HK-2 (cell line): Measurements from ENCODE around the gene ADARB2.
"Not testable (repeated sequence)": the region's sequence is repeated elsewhere in the genome, so short reads cannot be mapped to it uniquely, and the experiment has no call there.

Experiments used
- DNase-seq: peaks from one replicate; pipeline ENCODE4 v3.0.0-alpha.2; 2018; ENCODE audit not compliant: unreplicated experiment

ADARB2 gene

DNA sequence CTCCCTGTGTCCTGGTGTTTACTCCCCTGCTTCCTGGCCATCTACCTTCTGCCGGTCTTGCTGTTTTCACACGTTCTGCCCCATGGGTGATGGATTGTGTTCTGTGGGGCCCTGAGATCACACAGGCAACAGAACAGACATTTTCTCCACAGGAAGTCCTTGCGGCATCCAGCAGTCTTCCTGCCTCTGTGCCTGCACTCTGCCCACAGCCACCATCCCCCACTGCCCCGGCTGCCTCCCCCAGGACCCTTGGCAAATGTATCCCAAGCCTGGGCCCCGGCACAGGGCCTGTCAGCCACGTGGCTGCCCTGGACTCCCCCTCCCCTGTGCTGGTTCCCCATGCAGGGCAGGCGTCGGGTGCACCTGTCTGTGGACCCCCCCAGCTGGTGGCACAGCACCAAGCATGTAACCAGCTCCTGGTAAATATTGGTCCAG, 497.0 kb downstream of the ADARB2 start:
- no peak for DNase-seq

DNA sequence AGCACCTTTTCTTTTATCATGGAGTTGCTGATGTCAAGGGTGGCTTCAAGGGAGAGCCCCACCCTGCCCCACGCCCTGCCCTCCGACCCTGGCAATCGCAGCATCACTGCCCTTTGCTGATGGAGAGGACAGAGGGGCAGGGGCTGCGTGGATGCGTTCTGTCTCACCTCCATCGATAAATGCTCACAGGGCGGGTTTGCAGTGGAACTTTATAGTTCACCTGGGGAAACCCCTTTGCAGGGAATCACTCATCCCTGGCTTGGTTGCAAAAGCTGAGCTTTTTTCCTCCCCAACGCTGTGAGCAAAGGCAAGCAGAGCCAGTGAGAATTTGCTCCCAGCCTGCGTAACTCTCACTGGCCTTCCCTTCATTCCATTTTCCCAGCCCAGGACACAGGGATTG, 504.3 kb downstream of the ADARB2 start:
- no peak for DNase-seq

DNA sequence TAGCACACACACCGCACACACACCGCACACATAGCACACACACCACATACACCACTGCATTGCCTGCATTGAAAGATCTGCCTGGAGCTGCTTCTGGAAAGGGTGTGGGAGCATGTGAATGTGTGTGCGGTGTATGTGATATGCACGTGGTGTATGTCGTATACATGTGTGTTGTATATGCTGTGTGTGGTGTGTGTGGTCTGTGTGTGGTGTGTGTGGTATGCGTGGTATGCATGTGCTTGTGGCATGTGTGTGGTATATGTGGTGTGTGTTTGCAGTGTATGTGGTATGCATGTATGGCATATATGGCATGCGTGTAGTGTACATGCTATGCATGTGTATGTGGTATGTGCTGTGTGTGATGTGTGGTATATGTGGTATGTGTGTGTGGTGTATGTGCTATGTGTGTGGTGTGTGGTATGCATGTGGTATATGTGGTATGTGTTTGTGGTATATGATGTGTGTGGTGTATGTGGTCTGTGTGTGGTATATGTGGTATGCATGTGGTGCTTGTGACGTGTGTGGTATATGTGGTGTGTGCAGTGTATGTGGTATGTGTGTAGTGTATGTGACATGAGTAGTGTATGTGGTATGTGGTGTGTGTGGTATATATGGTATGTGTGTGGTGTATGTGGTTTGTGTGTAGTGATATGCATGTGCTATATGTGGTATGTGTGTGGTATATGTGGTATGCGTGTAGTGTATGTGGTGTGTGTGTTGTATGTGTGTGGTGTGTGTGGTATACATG, 505.0 kb downstream of the ADARB2 start:
- no peak for DNase-seq

DNA sequence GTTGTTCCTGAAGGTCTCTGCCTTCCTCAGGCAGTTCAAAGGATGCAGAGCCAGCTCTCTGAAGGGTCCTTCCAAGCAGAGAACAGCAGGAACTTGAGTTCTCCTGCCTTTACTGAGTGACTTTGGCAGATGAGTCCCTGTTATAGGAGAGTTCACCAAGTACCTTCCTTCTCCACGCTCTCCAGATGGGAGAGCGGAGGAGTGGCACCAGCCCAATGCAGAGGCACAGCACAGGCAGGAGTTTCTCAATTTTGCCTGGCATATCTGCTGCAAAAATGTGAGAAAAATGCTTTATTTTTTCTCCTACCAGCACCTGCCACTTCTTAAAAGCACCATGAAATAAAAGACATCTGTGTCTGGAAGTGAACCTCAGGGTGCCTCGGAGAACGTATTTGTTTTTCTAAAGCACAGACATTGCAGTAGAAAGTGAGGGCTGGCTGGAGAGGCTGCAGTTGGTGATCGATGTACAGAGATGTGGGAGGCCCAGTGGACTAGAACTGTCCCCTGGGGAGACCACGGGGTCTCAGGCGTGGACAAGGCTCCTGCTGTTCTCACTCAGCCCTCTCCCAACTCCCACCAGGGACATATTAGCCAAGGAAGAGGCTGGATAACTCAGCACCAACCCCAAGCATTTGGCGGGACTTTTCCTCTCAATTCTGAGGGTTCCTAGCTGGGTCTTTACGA, 506.6 kb downstream of the ADARB2 start:
- no peak for DNase-seq

DNA sequence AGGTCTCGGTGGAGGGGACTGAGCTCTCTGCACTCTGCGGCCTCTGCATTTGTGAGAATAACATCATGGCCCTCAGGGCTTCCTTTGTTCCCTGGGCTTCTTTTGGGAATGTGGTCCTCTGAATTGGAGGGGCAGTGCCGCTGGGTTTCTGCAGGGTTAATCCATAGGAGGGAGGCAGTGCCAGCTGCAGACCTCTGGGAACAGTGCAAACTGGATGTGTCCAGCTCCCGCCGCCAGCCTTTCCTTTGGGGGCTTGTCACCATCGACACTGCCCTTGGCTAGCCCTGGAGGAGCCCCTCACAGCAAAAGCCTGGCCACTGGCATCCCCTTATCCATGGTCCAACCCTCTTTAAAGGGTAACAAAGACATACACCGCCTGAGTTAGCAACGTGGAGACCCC, 507.2 kb downstream of the ADARB2 start:
- no peak for DNase-seq

DNA sequence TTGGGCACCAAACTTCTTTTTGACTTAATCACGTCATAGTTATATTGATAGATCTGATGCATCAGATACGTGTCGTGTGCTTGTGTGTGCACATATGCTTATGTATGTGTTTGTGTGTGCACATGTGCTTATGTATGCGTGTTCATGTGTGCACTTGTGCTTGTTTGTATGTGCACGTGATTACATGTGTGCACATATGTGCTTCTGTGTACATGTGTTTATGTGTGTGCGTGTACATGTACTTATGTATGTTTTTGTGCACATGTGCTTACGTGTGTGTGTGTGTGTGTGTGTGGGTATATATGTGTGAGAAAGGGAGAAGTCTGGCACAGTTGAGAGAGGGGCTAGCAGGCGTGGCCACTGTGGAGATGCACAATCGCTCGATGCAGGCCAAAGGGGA, 507.8 kb downstream of the ADARB2 start:
- DNase-seq, result no peak

DNA sequence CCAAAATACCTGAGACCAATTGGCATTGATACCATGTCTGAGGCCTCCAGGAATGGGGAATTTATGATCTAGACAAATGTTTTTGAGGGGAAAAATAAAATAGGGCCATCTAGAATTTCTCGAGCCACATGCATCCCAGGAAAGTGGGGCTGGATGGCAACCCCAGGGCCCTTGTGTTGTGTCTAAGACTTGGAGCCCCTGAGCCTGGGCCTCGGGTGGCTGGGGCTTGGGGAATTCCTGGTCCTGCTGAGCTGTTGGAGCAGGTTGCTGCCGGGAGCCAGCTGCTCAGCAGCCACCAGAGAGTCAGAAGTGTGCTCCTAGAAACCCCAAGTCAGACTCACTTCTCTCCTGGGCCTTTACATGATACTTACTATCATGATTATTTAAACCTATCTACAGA, 508.2 kb downstream of the ADARB2 start:
- no peak for DNase-seq

DNA sequence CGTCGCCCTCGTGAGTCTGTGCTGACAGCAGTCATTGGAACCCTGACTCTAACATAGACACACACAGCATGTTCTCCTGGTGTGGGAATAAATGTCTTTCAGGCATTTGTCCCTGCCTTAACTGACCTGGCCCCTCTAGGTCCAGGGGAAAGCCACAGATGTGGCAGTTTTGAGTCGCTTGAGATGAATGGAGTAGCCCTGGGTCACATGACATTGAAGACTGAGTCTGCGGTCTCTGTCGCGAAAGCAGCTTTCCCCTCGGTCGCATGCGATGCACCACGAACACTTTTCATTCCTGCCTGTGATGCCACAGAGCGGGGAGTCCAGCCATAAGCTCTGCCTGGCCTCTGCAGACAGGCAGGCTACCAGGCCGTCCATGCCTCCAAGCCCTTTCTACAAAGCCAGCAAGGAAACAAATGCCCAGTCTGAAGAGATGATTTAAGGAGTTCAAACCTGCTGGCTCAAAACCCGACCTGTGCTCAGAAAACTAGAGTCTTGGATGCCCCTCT, 508.8 kb downstream of the ADARB2 start:
- DNase-seq, result no peak

DNA sequence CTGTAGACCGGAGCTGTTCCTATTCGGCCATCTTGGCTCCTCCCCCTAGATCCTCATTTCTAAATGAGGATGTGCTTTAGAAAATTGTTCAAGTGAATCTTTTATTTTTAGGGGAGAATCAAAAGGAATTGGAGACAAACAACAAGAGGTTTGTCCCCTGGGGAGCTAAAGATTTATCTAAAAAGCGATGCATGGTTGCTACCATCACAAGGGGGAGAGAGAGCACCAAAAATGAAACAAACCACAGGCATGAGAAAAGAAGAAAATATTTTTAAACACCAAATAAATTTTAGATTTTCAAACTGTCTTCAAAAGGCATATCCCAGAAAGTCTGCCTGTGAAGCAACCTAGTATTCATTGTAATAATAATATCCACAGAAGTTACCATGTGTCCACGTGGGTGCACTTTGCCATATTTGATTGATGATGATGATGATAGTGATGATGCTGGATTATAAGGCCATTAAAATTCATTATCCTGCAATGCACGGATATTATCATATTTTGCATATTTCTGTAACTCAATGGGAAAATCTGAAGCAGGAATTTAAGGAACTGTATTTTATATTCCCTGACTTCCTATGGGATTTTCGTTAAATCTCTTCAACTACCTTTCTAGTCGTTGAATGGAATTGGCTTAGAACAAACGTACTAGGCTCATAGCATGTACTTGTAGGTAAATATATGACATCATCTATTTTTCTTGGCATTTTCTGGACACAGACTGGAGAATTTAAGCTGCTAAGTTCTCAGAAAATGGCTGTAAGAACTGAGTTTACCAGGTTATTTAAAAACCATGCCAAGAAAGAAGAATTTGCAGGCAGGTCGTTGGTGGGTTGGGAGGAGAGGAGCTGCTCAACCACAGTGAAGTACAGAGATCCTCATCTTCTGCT, 509.6 kb downstream of the ADARB2 start:
- no peak for DNase-seq

DNA sequence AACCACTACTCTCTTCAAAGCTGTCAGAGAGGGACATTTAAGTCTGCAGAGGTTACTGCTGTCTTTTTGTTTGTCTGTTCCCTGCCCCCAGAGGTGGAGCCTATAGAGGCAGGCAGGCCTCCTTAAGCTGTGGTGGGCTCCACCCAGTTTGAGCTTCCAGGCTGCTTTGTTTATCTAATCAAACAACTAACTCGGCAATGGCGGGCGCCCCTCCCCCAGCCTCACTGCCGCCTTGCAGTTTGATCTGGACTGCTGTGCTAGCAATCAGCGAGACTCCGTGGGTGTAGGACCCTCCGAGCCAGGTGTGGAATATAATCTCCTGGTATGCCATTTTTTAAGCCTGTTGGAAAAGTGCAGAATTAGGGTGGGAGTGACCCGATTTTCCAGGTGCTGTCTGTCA, 510.4 kb downstream of the ADARB2 start:
- not testable (repeated sequence) for DNase-seq

DNA sequence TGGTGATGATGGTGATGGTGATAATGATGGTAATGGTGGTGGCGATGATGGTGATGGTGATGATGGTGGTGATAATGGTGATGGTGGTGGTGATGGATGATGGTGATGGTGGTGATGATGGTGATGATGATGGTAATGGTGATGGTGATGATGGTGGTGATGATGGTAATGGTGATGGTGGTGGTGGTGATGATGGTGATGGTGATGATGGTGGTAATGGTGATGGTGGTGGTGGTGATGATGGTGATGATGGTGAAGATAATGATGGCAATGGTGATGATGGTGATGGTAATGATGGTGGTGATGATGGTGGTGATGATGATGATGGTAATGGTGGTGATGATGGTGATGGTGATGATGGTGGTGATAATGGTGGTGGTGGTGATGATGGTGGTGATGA, 517.5 kb downstream of the ADARB2 start:
- not testable (repeated sequence) for DNase-seq

DNA sequence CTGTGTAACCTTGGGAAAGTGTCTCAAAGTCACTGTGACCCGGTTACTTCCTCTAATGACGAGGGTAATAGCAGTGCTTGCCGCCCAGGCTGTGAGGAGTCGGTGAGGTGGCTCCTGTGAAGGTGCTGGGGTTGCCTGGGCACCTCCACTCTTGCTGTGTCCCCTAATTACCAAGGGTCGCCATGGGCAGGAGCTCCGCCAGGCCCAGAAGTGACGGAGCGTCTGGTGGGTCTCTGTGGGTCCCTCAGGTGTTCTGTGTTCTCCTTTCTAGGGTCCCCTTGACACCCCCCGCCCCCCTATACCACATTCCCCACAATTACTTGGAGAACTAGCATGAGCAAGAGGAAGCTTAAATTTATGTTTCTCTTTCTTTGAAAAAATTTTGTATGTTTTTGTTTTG, 519.7 kb downstream of the ADARB2 start:
- DNase-seq, result no peak

DNA sequence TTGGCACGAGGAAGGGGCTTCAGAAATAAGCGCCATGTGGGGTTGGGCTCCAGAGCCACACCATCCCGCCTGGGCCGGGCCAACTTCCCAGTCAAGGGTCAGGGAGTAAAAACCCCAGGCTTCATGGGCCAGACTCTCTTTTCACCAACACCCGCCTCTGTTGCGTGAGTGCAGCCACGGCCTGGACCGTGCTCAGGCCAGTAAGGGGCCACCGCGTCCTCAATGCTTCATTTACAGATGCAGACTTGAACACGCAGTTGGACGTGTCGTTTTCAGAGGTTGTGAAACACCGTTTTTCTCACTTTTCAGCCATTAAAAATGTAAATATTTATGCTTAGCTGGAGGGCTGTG, 520.1 kb downstream of the ADARB2 start:
- no peak for DNase-seq

DNA sequence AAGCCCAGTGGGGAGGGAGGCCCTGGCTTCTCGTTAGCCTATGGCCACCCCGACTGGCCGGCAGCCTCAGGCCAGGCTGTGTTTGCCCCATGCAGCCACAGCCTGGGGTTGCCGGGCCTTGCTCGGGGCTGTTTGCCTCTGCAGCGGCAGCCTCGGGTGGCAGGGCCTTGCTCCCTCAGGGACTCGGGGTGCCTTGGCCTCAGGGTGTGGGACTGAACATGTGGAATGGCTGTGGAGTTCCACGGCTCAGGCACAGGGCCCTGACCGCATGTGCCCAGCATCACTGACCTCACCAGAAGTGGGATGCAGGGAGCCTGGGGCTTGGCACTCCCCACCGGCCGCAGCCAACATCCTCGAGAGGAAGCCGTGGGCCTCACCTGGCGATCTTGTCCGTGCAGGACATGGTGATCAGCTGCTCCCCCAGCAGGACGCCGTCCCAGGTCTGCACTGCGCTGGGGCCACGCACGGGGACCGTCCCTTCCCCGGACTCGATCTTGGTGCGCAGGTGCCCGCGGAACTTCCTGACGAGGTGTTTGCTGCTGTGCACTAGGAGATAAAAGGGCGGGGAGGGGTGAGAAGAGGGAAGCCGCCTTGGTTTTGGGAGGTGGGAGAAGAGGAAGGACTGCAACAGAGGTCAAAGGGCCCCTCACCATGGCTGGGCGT, 520.6 kb downstream of the ADARB2 start:
- no peak for DNase-seq

DNA sequence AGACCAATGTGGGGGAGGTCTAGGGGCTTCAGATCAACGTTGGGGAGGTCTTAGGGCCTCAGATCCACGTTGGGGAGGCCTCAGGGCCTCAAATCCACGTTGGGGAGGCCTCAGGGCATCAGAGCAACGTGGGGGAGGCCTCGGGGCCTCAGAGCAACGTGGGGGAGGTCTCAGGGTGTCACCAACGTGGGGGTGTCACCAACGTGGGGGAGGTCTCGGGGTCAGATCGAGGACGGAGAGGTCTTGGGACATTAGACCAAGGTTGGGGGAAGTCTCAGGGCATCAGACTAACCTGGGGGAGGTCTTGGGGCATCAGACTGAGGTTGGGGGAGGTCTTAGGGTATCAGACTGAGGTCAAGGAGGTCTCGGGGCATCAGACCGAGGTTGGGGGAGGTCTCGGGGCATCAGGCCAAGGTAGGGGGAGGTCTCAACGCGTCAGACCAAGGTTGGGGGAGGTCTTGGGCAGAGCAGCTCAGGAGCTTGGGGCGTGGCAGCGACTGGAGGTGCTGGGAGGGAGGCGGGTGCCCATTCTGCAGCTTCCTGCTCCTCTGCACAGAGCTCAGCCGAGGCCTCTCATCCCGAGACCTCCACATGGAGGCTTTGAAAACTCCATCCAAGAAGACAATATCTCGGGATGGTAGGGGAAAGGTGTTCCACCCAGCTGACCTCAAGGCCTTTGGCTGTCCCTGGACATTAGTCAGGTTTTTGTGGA, 521.3 kb downstream of the ADARB2 start:
- no peak for DNase-seq

DNA sequence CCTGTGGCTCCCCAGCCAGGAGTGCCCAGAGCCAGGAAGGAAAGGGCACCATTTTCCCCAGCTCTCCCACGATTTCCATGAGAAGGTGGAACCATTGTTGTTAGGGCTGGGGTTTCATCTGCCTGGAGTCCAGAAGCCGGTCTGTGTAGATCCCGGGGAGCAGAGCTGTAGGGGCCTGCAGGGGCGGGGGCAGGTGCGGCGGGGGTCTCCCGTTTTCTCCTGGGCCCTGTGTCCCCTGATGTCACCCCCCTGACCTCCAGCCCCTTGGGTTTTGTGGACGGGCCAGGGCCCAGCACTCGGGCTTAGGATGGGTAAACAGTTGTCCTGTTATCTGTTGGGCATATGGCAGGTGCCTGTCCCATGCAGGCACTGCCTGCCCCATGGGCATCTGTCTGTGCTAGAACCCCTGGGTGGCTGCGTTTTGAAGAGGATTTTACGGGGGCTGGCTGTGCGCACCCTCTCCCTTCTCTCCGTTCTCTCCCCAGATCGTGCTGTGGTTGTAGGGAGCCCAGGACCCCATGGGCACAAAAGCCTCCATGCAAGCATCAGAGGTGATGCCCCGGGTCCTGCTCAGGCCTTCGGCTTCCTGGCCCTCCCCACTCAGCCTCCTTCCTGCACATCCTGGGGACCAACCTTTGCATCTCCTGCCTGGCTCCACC, 522.3 kb downstream of the ADARB2 start:
- DNase-seq, result no peak

DNA sequence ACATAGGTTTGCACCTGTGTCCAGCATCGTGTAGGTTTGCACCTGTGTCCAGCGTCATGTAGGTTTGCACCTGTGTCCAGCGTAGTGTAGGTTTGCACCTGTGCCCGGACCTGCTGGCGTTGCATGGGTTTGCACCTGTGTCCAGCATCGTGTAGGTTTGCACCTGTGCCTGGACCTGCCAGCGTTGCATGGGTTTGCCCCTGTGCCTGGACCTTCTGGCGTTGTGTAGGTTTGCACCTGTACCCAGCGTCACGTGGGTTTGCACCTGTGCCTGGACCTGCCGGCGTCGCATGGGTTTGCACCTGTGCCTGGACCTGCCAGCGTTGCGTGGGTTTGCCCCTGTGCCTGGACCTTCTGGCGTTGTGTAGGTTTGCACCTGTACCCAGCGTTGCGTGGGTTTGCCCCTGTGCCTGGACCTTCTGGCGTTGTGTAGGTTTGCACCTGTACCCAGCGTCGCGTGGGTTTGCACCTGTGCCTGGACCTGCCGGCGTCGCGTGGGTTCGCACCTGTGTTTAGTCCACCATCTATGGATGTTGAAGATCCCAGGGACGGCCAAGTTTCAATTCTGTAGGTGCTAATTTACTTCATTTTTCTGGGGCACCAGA, 523.2 kb downstream of the ADARB2 start:
- DNase-seq, result no peak

DNA sequence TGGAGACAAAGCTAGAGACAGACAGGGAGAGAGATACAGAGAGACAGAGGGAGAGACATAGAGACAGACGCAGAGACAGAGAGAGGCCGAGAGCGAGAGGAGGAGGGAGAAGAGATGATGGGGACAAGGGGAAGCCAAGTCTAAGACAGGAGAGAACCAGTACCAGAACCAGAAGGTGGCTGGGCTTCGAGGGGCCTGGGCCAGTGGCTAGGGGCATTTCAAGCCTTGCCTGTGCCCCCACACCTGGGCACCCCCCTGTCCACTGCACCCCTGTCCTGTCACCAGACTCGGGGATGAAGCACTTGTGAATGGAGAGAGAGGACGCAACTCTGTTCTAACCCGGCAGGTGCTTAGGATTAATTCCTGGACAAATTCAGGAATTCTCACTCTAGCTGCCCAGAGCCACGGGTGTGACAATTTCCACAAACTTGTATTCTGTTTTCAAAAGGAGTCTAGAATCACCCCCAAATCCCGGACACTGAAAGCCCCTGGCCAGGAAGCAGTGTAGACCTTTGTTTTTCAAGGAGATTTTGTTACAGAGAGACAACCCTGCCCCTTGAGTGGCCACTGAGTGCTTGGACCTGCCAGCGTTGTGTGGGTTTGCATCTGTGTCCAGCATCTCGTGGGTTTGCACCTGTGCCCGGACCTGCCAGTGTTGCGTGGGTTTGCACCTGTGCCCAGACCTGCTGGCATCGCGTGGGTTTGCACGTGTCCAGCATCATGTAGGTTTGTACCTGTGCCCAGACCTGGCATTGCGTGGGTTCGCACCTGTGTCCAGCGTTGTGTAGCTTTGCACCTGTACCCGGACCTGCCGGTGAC, 523.9 kb downstream of the ADARB2 start:
- DNase-seq, result no peak

DNA sequence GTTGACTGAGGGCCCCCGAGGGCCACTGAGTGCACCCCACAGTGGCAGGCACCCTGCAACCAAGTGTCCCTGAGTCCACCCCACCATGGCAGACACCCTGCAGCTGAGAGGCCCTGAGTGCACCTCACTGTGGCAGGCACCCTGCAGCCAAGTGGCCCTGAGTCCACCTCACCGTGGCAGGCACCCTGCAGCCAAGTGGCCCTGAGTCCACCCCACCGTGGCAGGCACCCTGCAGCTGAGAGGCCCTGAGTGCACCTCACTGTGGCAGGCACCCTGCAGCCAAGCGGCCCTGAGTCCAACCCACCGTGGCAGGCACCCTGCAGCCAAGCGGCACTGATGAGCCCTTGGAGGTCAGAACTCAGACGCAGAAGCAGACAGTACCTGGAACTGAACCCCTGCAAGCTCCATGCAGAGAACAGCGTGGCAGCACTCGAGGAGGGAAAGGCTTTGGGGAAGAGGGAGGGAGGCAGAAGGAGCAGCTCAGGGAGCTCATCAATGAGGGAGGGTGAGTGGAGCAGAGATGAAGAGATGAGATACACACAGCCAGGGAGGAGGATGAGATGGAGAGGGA, 524.7 kb downstream of the ADARB2 start:
- no peak for DNase-seq
